HepG2 (cell line): ENCODE measurements around the gene PRKAG1.

Source experiments
- CTCF ChIP-seq: sonication (generic); formaldehyde crosslinking; IDR thresholded peaks from 2 replicates; pipeline ENCODE4 v1.5.0; 2020; ENCODE audit warnings: mild to moderate bottlenecking, missing genetic modification reagents, moderate library complexity
- FOXC1 ChIP-seq: sonication (generic); formaldehyde crosslinking; IDR thresholded peaks from 2 replicates; pipeline ENCODE4 v1.8.0; 2022; ENCODE audit warnings: mild to moderate bottlenecking, missing genetic modification reagents, borderline replicate concordance
- HDAC6 ChIP-seq: fragments of 200-600 bp; sonication (generic); IDR thresholded peaks from 2 replicates; pipeline ENCODE4 v1.7.0; 2017; ENCODE audit warnings: mild to moderate bottlenecking, antibody characterized with exemption, low read length, low read depth
- HOMEZ ChIP-seq: IDR thresholded peaks from 2 replicates; pipeline ENCODE4 v1.6.1; 2016; ENCODE audit warnings: low read depth
- HOXA5 ChIP-seq: sonication (generic); formaldehyde crosslinking; IDR thresholded peaks from 2 replicates; pipeline ENCODE4 v1.4.0; 2020; ENCODE audit warnings: missing genetic modification reagents
- MATR3 ChIP-seq: sonication (generic); formaldehyde crosslinking; IDR thresholded peaks from 2 replicates; pipeline ENCODE4 v1.4.0; 2020; ENCODE audit warnings: missing genetic modification reagents
- NFIB ChIP-seq: sonication (generic); formaldehyde crosslinking; IDR thresholded peaks from 2 replicates; pipeline ENCODE4 v1.9.0; 2021; ENCODE audit warnings: missing genetic modification reagents, mild to moderate bottlenecking, borderline replicate concordance
- PHB2 ChIP-seq: fragments of 450-650 bp; IDR thresholded peaks from 2 replicates; pipeline ENCODE4 v1.6.1; 2018; ENCODE audit not compliant: partially characterized antibody
- USF2 ChIP-seq, 2 experiments: sonication (generic) in 1 of 2; formaldehyde crosslinking in 1 of 2; IDR thresholded peaks; 2 replicates each; pipeline versions ENCODE4 v1.5.1 to v1.6.1; 2011 to 2020; ENCODE audit warnings: borderline replicate concordance in 1 of 2, low read depth in 1 of 2, low read length in 1 of 2, mild to moderate bottlenecking in 1 of 2, missing genetic modification reagents in 1 of 2, moderate library complexity in 1 of 2
- ZFP91 ChIP-seq: sonication (generic); formaldehyde crosslinking; IDR thresholded peaks from 2 replicates; pipeline ENCODE4 v1.9.0; 2022; ENCODE audit warnings: missing genetic modification reagents, mild to moderate bottlenecking, borderline replicate concordance
- ZNF737 ChIP-seq: sonication (generic); formaldehyde crosslinking; IDR thresholded peaks from 2 replicates; pipeline ENCODE4 v1.5.0; 2020; ENCODE audit warnings: missing genetic modification reagents, mild to moderate bottlenecking, borderline replicate concordance

- TF ChIP-seq USF2 (IDR thresholded peaks at IDR 0.05; ENCODE audit: low read depth, low read length) (no peak), USF2 (CRISPR knock-in tag; IDR thresholded peaks at IDR 0.05; ENCODE audit: borderline replicate concordance) (no peak), CTCF (no peak), HOMEZ (no peak), ZNF737 (CRISPR knock-in tag) (no peak), FOXC1 (CRISPR knock-in tag) (no peak), NFIB (CRISPR knock-in tag) (no peak), PHB2 (no peak), HOXA5 (CRISPR knock-in tag) (no peak), MATR3 (CRISPR knock-in tag) (no peak), HDAC6 (no peak), ZFP91 (CRISPR knock-in tag) (no peak)
Measured at GRCh38 chr12:48954061-48954460, 64.5 kb downstream of the PRKAG1 start.
